Cardiac muscle cell (in vitro differentiated cells and primary cell): Measurements from ENCODE around the gene CUL9. TPM values are rescaled to one million over a fixed set of nuclear protein-coding genes. Genes with fewer than 3 reads are reported as not detected.
A peak's percentile ranks its signal among the peaks of the same experiment; 100 is the strongest.

ENCODE experiments used
- DNase-seq, 2 donors: peaks; one replicate each; pipeline versions ENCODE4 v3.0.0 to v3.0.0-alpha.2; 2010 to 2017; ENCODE audit warnings: low read depth in 1 of 2, low spot score in 1 of 2
- H3K27ac ChIP-seq: fragments of 200-600 bp; sonication (generic); 2 replicates; pipeline ENCODE4 v1.5.1; 2016
- H3K27me3 ChIP-seq: fragments of 200-600 bp; sonication (generic); 2 replicates; pipeline ENCODE4 v1.6.0; 2016; ENCODE audit warnings: control low read depth
- H3K36me3 ChIP-seq: fragments of 200-600 bp; sonication (generic); 2 replicates; pipeline ENCODE4 v1.5.1; 2016; ENCODE audit warnings: control low read depth
- H3K4me1 ChIP-seq: fragments of 200-600 bp; sonication (generic); 2 replicates; pipeline ENCODE4 v1.8.1; 2017; ENCODE audit warnings: low read depth, mild to moderate bottlenecking, mixed run types
- H3K4me3 ChIP-seq: fragments of 200-600 bp; sonication (generic); 2 replicates; pipeline ENCODE4 v1.5.1; 2016; ENCODE audit warnings: mild to moderate bottlenecking
- H3K9me3 ChIP-seq: fragments of 200-600 bp; sonication (generic); 2 replicates; pipeline ENCODE4 v1.5.1; 2017; ENCODE audit warnings: low read depth, mild to moderate bottlenecking, control low read depth
- CTCF ChIP-seq: IDR thresholded peaks from 2 replicates; pipeline ENCODE4 v1.5.1; 2012; ENCODE audit warnings: low read depth, mild to moderate bottlenecking, low read length
- polyA plus RNA-seq: library from polyadenylated mRNA; unstranded; fragments of >200 nt; fragmentation: Nextera tagmentation; extraction: Ambion mirVana; gene quantifications from 2 replicates; pipeline ENCODE4 v1.2.1, GENCODE V29; 2016
- total RNA-seq: library from RNA; depleted of rRNA; stranded (reverse); fragments of >200 nt; gene quantifications from 2 replicates; pipeline ENCODE4 v1.2.3, GENCODE V29; 2016

CUL9 gene
- total and polyA plus RNA-seq, 2 experiments from 2014 or later: 29.0 to 76.0 TPM

DNA sequence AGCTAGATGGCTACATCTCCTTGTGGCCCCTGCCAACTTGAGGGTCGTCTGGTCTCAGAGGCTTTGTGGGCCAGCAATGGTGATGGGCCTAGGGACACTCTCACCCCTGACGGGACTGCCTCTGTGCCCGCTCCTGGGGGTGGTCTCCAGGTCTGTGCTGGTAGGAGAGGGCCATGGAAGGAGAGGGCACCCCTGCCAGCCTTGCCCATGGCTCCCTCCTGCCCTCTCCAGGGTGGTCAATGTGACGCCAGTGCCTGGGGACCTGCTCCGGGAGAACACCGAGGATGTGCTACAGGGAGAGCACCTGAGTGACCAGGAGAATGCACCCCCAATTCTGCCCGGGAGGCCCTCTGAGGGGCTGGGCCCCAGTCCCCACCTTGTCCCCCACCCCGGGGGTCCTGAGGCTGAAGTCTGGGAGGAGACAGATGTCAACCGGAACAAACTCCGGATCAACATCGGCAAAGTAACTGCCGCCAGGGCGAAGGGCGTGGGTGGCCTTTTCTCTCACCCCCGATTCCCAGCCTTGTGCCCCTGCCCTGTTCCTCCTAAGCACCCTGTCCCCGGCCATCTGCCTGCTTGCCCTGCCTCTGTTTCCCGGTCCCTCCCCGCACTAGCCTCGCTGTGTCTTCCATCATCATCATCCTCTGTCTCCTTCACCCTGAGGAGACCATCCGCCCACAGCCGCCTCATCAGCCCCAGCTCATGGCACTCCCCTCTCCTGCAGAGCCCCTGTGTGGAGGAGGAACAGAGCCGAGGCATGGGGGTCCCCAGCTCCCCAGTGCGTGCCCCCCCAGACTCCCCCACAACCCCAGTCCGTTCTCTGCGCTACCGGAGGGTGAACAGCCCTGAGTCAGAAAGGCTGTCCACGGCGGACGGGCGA is 77.1 kb downstream of the CUL9 start:
- Histone ChIP-seq H3K36me3 (no peaks in the 10 kb centered on the region), H3K4me3 (no peak overlapping the region), H3K27me3 (no peaks in the 10 kb centered on the region), H3K4me1 (peaks cover 24% of the 10 kb centered on the region), H3K9me3 (no peaks in the 10 kb centered on the region), H3K27ac (peak overlapping the region; percentile 54)
- TF ChIP-seq CTCF: no peak
- DNase-seq: no peak

- Histone ChIP-seq H3K9me3 (no peaks in the 10 kb centered on the region), H3K27ac (no peak overlapping the region), H3K4me3 (no peak overlapping the region), H3K4me1 (peaks cover 24% of the 10 kb centered on the region), H3K27me3 (no peaks in the 10 kb centered on the region), H3K36me3 (no peaks in the 10 kb centered on the region)
- TF ChIP-seq CTCF: no peak
- no peak for DNase-seq
These were observed 78.8 kb downstream of the CUL9 start for GRCh38 chr6:43260791-43261190.

GRCh38 chr6:43261198-43261597 is 79.2 kb downstream of the CUL9 start:
- H3K27ac ChIP-seq: no peak overlapping the region
- peaks cover 24% of the 10 kb centered on the region for H3K4me1 ChIP-seq
- no peaks in the 10 kb centered on the region for H3K36me3 ChIP-seq
- no peaks in the 10 kb centered on the region for H3K9me3 ChIP-seq
- no peaks in the 10 kb centered on the region for H3K27me3 ChIP-seq
- TF ChIP-seq CTCF: no peak
- H3K4me3 ChIP-seq: no peak overlapping the region
- DNase-seq: no peak

DNA sequence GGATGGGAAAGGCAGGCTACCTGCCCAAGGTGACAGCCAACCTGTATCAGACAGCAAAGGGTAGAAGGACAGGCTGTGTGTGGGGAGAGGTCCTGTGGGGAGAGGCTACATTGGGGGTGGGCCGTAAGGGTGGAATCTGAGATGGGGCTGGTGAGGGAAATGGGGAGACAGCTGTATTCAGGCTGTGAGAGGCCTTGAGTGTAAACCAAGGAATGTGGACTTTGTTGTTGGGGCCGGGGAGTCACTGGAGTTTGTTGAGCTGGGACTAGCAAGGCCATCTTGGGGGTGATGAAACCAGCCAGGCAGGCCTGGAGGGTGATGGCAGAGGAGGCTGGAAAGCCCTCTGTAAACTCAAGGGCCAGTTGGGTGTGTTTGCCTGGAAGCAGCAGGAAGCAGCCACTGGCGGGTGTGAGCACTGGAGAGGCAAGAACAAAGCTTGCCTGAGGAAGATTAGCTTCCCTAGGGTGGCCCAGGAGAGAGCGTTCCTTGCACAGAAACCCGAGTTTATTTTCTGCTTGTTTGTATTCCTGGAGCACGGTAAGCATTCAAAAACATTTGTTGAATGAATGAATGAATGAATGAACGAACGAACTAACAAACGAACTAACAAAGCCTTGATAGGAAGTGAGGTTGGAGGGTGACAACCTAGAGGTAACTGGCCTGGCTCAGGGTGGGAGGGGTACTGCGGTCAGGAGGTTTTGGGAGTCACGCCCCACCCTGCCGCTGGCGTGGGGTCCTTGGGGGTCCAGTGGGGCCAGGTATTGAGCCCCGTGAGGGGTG is 80.2 kb downstream of the CUL9 start:
- peak in 1 of 2 donors; percentile 8 for DNase-seq

GRCh38 chr6:43262780-43263313 is 80.9 kb downstream of the CUL9 start:
- Histone ChIP-seq H3K27me3 (no peaks in the 10 kb centered on the region), H3K4me3 (no peak overlapping the region), H3K9me3 (no peaks in the 10 kb centered on the region), H3K4me1 (peaks cover 33% of the 10 kb centered on the region), H3K36me3 (no peaks in the 10 kb centered on the region), H3K27ac (no peak overlapping the region)
- no peak for TF ChIP-seq CTCF
- no peak for DNase-seq

More for the DNA sequence above, 80.2 kb downstream of the CUL9 start:
- H3K27ac ChIP-seq: no peak overlapping the region
- H3K4me3 ChIP-seq: no peak overlapping the region
- peaks cover 27% of the 10 kb centered on the region for H3K4me1 ChIP-seq
- TF ChIP-seq CTCF: no peak
- H3K9me3 ChIP-seq: no peaks in the 10 kb centered on the region
- H3K27me3 ChIP-seq: no peaks in the 10 kb centered on the region
- H3K36me3 ChIP-seq: no peaks in the 10 kb centered on the region
